Left lung (tissue), 10 donors: ENCODE measurements around the gene HSD17B1. TPM values are rescaled to one million over a fixed set of nuclear protein-coding genes. Genes with fewer than 3 reads are reported as not detected.
A peak's percentile ranks its signal among the peaks of the same experiment; 100 is the strongest.

Experiments used
- ATAC-seq: fragments of 200-7000 bp; cut with Tn5 transposase; one replicate; pipeline ENCODE4 v1.9.1; 2020; ENCODE audit warnings: moderate library complexity
- DNase-seq, 4 donors: peaks; one replicate each; pipeline ENCODE4 v3.0.0-alpha.2; 2013 to 2020
- H3K27ac ChIP-seq, 2 donors: fragments of 200-600 bp; sonication (generic) in 1 of 2; one replicate each; pipeline versions ENCODE4 v1.5.0 to v1.8.0; 2020 to 2021
- H3K27me3 ChIP-seq, 2 donors: fragments of 200-600 bp; sonication (generic) in 1 of 2; one replicate each; pipeline versions ENCODE4 v1.5.0 to v1.8.0; 2020 to 2021
- H3K36me3 ChIP-seq, 2 donors: fragments of 200-600 bp; sonication (generic) in 1 of 2; one replicate each; pipeline versions ENCODE4 v1.5.0 to v1.8.0; 2020 to 2021
- H3K4me1 ChIP-seq, 2 donors: fragments of 200-600 bp; one replicate each; pipeline ENCODE4 v1.8.0; 2021
- H3K4me3 ChIP-seq, 2 donors: fragments of 200-600 bp; sonication (generic) in 1 of 2; one replicate each; pipeline versions ENCODE4 v1.5.0 to v1.8.0; 2020 to 2021; ENCODE audit warnings: mild to moderate bottlenecking in 1 of 2
- H3K9me3 ChIP-seq, 2 donors: fragments of 200-600 bp; sonication (generic) in 1 of 2; one replicate each; pipeline versions ENCODE4 v1.5.0 to v1.8.0; 2020 to 2021
- intact Hi-C, 2 donors: fragments of 100-400 bp; cut with DNase I; formaldehyde crosslinking; loops; one replicate each; pipeline versions ENCODE4 v1.11.2 to v1.14.2; 2022
- polyA plus RNA-seq, 6 donors: library from polyadenylated mRNA; unstranded; fragments of 120-200 nt; gene quantifications; one replicate each; pipeline ENCODE4 v1.2.1, GENCODE V29; 2013; ENCODE audit not compliant: insufficient read length in 6 of 6
- total RNA-seq, 2 donors: library from RNA; stranded (reverse); fragmentation: NEBNext Ultra II Directional; extraction: Animal tissue kit (Norgen Biotek cat#: 25700); gene quantifications; one replicate each; pipeline ENCODE4 v1.2.1, GENCODE V29; 2021
- TF ChIP-seq, protein P1 (sequence below), 2 donors: fragments of 200-600 bp; sonication (generic) in 1 of 2; IDR thresholded peaks; one replicate each; pipeline versions ENCODE4 v1.5.0 to v1.8.0; 2021; ENCODE audit warnings: antibody characterized with exemption in 2 of 2
- donor health status: DM: no; HTN: yes; CAD: no.
- donor health status: DM: no; HTN: no; CAD: no.

Gene HSD17B1
- total and polyA plus RNA-seq, 8 donors: 1.2 to 5.8 (median 4.2) TPM

DNA sequence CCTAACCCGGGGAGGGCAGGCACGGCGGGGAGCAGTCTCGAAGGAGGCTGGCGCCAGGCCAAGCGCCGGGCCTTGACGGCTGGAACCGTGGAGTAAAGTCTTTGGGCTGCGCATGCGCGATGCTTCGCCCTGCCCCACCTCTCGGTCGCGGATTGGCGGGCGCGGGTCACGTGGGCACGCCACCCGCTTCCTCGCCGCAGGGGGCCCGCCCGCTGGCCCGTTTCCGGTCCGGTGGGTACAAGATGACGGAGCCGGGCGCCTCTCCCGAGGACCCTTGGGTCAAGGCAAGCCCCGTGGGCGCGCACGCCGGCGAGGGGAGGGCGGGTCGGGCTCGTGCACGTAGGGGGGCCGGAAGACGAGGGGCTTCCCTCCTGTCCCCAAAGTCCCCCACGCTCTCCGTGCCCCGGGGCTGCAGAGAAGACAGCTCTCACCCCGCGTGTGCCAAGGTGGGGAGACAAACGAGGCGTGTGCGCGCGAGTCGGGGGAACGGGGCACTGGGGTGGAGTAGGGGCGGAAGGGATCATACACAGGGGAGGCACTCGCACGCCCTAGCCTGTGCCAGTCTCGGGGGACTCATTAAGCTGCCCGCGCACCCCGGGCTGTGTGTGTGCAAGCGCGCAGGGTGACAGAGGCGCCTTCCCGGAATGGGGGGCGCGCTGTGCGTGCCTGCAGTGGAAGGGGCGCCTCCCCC, 14.3 kb downstream of the HSD17B1 start, which contains the start of gene MLX:
Gene MLX, plus strand, starts transcription at position 218 of the 691 bp plus-strand sequence. Its CDS starts 25 bp downstream, at position 243.
- Histone ChIP-seq H3K27ac (peak within 1 kb of the TSS; percentile 92 to 97), H3K27me3 (no peaks in the 10 kb centered on the region), H3K4me3 (peak within 1 kb of the TSS; percentile 96), H3K36me3 (peaks cover 0 to 60% of the 10 kb centered on the region in 2 donors), H3K4me1 (peaks cover 26 to 74% of the 10 kb centered on the region in 2 donors), H3K9me3 (no peaks in the 10 kb centered on the region)
- ATAC-seq: peak; percentile 79
- intact Hi-C loops: no loop called here
- peak; percentile 90 to 98 (median 94) for DNase-seq
- TF ChIP-seq, protein P1, sequence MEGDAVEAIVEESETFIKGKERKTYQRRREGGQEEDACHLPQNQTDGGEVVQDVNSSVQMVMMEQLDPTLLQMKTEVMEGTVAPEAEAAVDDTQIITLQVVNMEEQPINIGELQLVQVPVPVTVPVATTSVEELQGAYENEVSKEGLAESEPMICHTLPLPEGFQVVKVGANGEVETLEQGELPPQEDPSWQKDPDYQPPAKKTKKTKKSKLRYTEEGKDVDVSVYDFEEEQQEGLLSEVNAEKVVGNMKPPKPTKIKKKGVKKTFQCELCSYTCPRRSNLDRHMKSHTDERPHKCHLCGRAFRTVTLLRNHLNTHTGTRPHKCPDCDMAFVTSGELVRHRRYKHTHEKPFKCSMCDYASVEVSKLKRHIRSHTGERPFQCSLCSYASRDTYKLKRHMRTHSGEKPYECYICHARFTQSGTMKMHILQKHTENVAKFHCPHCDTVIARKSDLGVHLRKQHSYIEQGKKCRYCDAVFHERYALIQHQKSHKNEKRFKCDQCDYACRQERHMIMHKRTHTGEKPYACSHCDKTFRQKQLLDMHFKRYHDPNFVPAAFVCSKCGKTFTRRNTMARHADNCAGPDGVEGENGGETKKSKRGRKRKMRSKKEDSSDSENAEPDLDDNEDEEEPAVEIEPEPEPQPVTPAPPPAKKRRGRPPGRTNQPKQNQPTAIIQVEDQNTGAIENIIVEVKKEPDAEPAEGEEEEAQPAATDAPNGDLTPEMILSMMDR (IDR thresholded peaks at IDR 0.05): no peak

DNA sequence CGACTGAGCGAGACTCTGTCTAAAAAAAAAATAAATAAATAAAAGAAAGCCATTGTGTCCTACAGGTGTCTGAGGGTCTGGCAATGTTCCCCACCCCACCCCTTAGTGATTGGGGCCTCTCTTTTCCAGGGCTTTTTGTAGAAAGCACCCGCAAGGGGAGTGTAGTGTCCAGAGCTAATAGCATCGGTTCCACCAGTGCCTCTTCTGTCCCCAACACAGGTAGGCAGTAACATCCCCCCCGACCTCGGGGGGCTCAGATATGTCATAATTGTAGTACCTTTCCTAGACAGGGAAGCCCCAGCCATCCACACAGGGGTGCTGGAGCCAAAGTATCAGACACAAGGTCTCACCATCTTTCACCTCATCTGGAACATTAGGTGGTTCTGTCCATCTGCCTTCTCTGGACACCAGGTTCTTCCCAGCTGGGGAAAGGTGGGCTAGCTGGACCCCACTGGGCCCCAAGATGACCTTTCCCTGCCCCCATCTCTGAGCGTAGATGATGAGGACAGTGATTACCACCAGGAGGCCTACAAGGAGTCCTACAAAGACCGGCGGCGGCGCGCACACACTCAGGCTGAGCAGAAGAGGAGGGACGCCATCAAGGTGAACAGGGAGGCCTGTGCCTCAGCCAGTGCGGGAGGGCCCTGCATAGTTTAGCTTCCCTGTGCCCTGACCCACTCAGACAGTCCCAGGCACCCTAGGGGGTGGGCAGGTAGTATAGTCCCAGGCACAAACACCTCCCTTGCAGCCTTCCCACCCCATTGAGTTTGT, 15.8 kb downstream of the HSD17B1 start:
- TF ChIP-seq, protein P1 (IDR thresholded peaks at IDR 0.05): no peak
- H3K27me3 ChIP-seq: no peaks in the 10 kb centered on the region
- H3K4me3 ChIP-seq: peak overlapping the region in 1 of 2 donors; percentile 96
- no peaks in the 10 kb centered on the region for H3K9me3 ChIP-seq
- DNase-seq: no peak
- intact Hi-C loops: no loop called here
- H3K4me1 ChIP-seq: peaks cover 16 to 66% of the 10 kb centered on the region in 2 donors
- ATAC-seq: no peak
- H3K36me3 ChIP-seq: peaks cover 0 to 75% of the 10 kb centered on the region in 2 donors
- H3K27ac ChIP-seq: peak overlapping the region in 1 of 2 donors; percentile 97

DNA sequence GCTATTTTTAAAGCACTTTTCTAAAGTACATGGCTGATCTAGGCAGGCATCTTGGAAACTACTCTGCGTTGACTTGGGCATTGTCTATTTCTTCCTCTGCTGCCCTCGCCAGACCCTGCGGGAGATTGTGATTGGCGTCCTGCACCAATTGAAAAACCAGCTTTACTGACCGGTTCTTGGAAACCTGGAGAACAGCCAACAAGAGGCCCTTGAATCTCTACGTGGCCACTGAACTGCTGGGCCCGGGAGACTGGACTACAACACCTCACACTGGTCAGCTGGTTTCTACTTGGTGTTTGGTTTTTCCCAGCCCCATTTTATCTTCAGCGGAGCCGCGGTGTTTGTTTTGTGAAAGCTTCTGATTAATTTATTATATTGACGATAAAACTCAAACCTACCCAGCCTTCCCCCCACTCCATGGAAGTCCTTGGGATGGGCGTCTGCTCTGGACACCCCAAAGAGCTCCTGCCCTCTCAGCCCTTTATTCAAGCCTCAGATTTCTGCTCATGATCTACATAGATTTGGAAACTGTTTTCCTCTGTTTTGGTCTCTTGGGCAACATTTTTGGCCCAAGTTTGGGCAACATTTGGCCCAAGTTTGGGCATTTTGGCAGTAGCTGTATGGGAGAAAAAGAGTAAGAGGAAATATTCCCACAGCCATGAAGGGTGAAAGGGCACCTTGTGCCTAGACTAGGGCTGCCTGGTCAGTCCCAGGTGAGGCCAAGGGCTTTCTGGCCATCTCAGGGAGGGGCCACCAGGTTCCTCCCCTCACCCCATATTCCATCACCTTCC, 18.9 kb downstream of the HSD17B1 start:
- peak; percentile 38 for ATAC-seq
- Histone ChIP-seq H3K27ac (peak overlapping the region in 1 of 2 donors; percentile 20), H3K9me3 (no peaks in the 10 kb centered on the region), H3K4me3 (no peak overlapping the region), H3K36me3 (peaks cover 0 to 70% of the 10 kb centered on the region in 2 donors), H3K27me3 (no peaks in the 10 kb centered on the region), H3K4me1 (peaks cover 6 to 44% of the 10 kb centered on the region in 2 donors)
- intact Hi-C loops: no loop called here
- TF ChIP-seq, protein P1 (IDR thresholded peaks at IDR 0.05): no peak
- DNase-seq: peak in 1 of 4 donors; percentile 70

DNA sequence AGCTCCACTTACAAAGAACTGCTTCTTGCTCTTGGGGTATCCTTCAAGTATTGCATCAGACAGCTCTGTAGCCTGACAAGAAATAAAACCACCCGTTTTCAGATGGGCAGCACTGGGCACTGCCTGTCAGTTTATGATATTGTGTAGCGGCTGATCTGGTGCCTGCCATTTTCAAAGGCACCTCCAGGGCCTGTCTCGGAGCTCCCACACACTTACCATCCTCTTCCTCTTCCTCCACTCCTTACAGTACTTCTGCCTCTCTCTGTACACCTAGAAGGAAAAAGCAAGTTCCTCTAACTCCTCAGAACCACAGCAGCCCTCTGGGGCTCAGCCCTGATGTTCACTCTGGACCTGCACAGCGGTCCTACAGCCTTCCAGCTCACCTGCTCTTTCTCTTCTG, 20.4 kb downstream of the HSD17B1 start:
- no peak overlapping the region for H3K4me3 ChIP-seq
- H3K4me1 ChIP-seq: peaks cover 6 to 48% of the 10 kb centered on the region in 2 donors
- intact Hi-C loops: no loop called here
- TF ChIP-seq, protein P1 (IDR thresholded peaks at IDR 0.05): no peak
- H3K27me3 ChIP-seq: no peaks in the 10 kb centered on the region
- H3K36me3 ChIP-seq: peaks cover 0 to 70% of the 10 kb centered on the region in 2 donors
- DNase-seq (no peak), ATAC-seq (no peak)
- no peaks in the 10 kb centered on the region for H3K9me3 ChIP-seq
- H3K27ac ChIP-seq: no peak overlapping the region
